IPS-20b (cell line): ENCODE results near the gene CLPTM1L.

Experiments
- H3K27ac ChIP-seq: one replicate; pipeline ENCODE4 v1.5.1; 2013; ENCODE audit warnings: low read length
- H3K27me3 ChIP-seq: 2 replicates; pipeline ENCODE4 v1.6.1; 2013; ENCODE audit warnings: mild to moderate bottlenecking, low read length, inconsistent platforms; ENCODE audit not compliant: insufficient read depth
- H3K36me3 ChIP-seq: 2 replicates; pipeline ENCODE4 v1.6.1; 2013; ENCODE audit warnings: low read depth, mild to moderate bottlenecking, inconsistent platforms, low read length, moderate library complexity; ENCODE audit not compliant: insufficient read depth
- H3K4me1 ChIP-seq: 2 replicates; pipeline ENCODE4 v1.6.1; 2013; ENCODE audit warnings: mild to moderate bottlenecking, control low read depth, inconsistent platforms, low read length, moderate library complexity; ENCODE audit not compliant: insufficient read depth
- H3K4me3 ChIP-seq: 2 replicates; pipeline ENCODE4 v1.5.1; 2013; ENCODE audit warnings: mild to moderate bottlenecking, low read length, inconsistent platforms
- H3K9ac ChIP-seq: 2 replicates; pipeline ENCODE4 v1.6.1; 2013; ENCODE audit warnings: low read depth, mild to moderate bottlenecking, inconsistent platforms, low read length, moderate library complexity
- H3K9me3 ChIP-seq: 2 replicates; pipeline ENCODE4 v1.6.1; 2013; ENCODE audit warnings: mild to moderate bottlenecking, low read depth, low read length, inconsistent platforms; ENCODE audit not compliant: insufficient read depth

Gene CLPTM1L

GRCh38 chr5:1312993-1313833 is 31.7 kb downstream of the CLPTM1L start:
- Histone ChIP-seq H3K36me3 (peaks cover 15% of the 10 kb centered on the region), H3K9me3 (peaks cover 8% of the 10 kb centered on the region), H3K27ac (no peak overlapping the region), H3K4me1 (peaks cover 14% of the 10 kb centered on the region; the same call in 1 of the 2 replicates), H3K4me3 (no peak overlapping the region), H3K9ac (no peak overlapping the region), H3K27me3 (no peaks in the 10 kb centered on the region)

- peaks cover 5% of the 10 kb centered on the region; the same call in 1 of the 2 replicates for H3K36me3 ChIP-seq
- peaks cover 14% of the 10 kb centered on the region; the same call in 1 of the 2 replicates for H3K4me1 ChIP-seq
- no peaks in the 10 kb centered on the region for H3K27me3 ChIP-seq
- H3K9ac ChIP-seq: no peak overlapping the region
- H3K27ac ChIP-seq: no peak overlapping the region
- H3K9me3 ChIP-seq: peaks cover 8% of the 10 kb centered on the region
- H3K4me3 ChIP-seq: no peak overlapping the region
These were observed 32.7 kb downstream of the CLPTM1L start for GRCh38 chr5:1312206-1312605.

GRCh38 chr5:1311439-1312055 is 33.4 kb downstream of the CLPTM1L start:
- Histone ChIP-seq H3K9me3 (peaks cover 8% of the 10 kb centered on the region), H3K4me1 (peaks cover 11% of the 10 kb centered on the region; the same call in 1 of the 2 replicates), H3K4me3 (no peak overlapping the region), H3K36me3 (no peaks in the 10 kb centered on the region), H3K27me3 (no peaks in the 10 kb centered on the region), H3K27ac (no peak overlapping the region), H3K9ac (no peak overlapping the region)

- no peak overlapping the region for H3K27ac ChIP-seq
- H3K27me3 ChIP-seq: no peaks in the 10 kb centered on the region
- peaks cover 8% of the 10 kb centered on the region for H3K9me3 ChIP-seq
- no peak overlapping the region for H3K4me3 ChIP-seq
- H3K36me3 ChIP-seq: no peaks in the 10 kb centered on the region
- no peaks in the 10 kb centered on the region; the same call in 1 of the 2 replicates for H3K4me1 ChIP-seq
- H3K9ac ChIP-seq: no peak overlapping the region
These were observed 34.8 kb downstream of the CLPTM1L start for GRCh38 chr5:1310118-1310517.

GRCh38 chr5:1304033-1304432 is 40.9 kb downstream of the CLPTM1L start:
- no peaks in the 10 kb centered on the region for H3K4me1 ChIP-seq
- no peaks in the 10 kb centered on the region for H3K36me3 ChIP-seq
- no peak overlapping the region for H3K4me3 ChIP-seq
- no peaks in the 10 kb centered on the region for H3K27me3 ChIP-seq
- H3K9ac ChIP-seq: no peak overlapping the region
- H3K27ac ChIP-seq: no peak overlapping the region
- H3K9me3 ChIP-seq: no peaks in the 10 kb centered on the region

GRCh38 chr5:1302258-1302657 is 42.6 kb downstream of the CLPTM1L start:
- no peak overlapping the region for H3K9ac ChIP-seq
- no peaks in the 10 kb centered on the region for H3K9me3 ChIP-seq
- no peaks in the 10 kb centered on the region; the same call in 1 of the 2 replicates for H3K27me3 ChIP-seq
- no peak overlapping the region for H3K4me3 ChIP-seq
- no peaks in the 10 kb centered on the region for H3K36me3 ChIP-seq
- no peaks in the 10 kb centered on the region for H3K4me1 ChIP-seq
- H3K27ac ChIP-seq: no peak overlapping the region

- H3K27ac ChIP-seq: no peak overlapping the region
- H3K9me3 ChIP-seq: no peaks in the 10 kb centered on the region
- no peak overlapping the region for H3K4me3 ChIP-seq
- no peaks in the 10 kb centered on the region for H3K36me3 ChIP-seq
- H3K4me1 ChIP-seq: no peaks in the 10 kb centered on the region; the same call in 1 of the 2 replicates
- H3K27me3 ChIP-seq: peaks cover 11% of the 10 kb centered on the region
- no peak overlapping the region for H3K9ac ChIP-seq
These were observed 44.3 kb downstream of the CLPTM1L start for GRCh38 chr5:1300581-1301083.

- Histone ChIP-seq H3K4me1 (no peaks in the 10 kb centered on the region; the same call in 1 of the 2 replicates), H3K9ac (no peak overlapping the region), H3K4me3 (no peak overlapping the region), H3K9me3 (no peaks in the 10 kb centered on the region), H3K27ac (no peak overlapping the region), H3K27me3 (peaks cover 15% of the 10 kb centered on the region), H3K36me3 (no peaks in the 10 kb centered on the region)
These were observed 44.9 kb downstream of the CLPTM1L start for GRCh38 chr5:1299961-1300360.

- Histone ChIP-seq H3K27ac (no peak overlapping the region), H3K27me3 (peaks cover 15% of the 10 kb centered on the region), H3K4me1 (no peaks in the 10 kb centered on the region; the same call in 1 of the 2 replicates), H3K4me3 (no peak overlapping the region), H3K36me3 (no peaks in the 10 kb centered on the region), H3K9me3 (no peaks in the 10 kb centered on the region), H3K9ac (no peak overlapping the region)
These were observed 45.4 kb downstream of the CLPTM1L start for GRCh38 chr5:1299511-1299850.

GRCh38 chr5:1298723-1299510 is 46.0 kb downstream of the CLPTM1L start:
- Histone ChIP-seq H3K27me3 (peaks cover 15% of the 10 kb centered on the region), H3K36me3 (no peaks in the 10 kb centered on the region), H3K27ac (no peak overlapping the region), H3K4me3 (no peak overlapping the region), H3K9me3 (no peaks in the 10 kb centered on the region), H3K9ac (no peak overlapping the region), H3K4me1 (no peaks in the 10 kb centered on the region; the same call in 1 of the 2 replicates)

GRCh38 chr5:1298067-1298551 is 46.8 kb downstream of the CLPTM1L start:
- H3K27me3 ChIP-seq: peaks cover 15% of the 10 kb centered on the region
- no peaks in the 10 kb centered on the region for H3K36me3 ChIP-seq
- H3K4me1 ChIP-seq: no peaks in the 10 kb centered on the region; the same call in 1 of the 2 replicates
- no peak overlapping the region for H3K9ac ChIP-seq
- no peak overlapping the region for H3K4me3 ChIP-seq
- H3K9me3 ChIP-seq: no peaks in the 10 kb centered on the region
- H3K27ac ChIP-seq: no peak overlapping the region
